WERI-Rb-1 (cell line): ENCODE measurements around the gene INTS12.

ENCODE experiments used
- DNase-seq: peaks from one replicate; pipeline ENCODE4 v3.0.0-alpha.2; 2020
- H3K27ac ChIP-seq: fragments of 250-450 bp; sonication (Bioruptor Pico); 2 replicates; pipeline ENCODE4 v1.5.1; 2020; ENCODE audit warnings: mild to moderate bottlenecking, moderate library complexity
- H3K27me3 ChIP-seq: fragments of 250-450 bp; sonication (Bioruptor Pico); 2 replicates; pipeline ENCODE4 v1.5.1; 2021; ENCODE audit warnings: mild to moderate bottlenecking, low read depth, moderate library complexity; ENCODE audit not compliant: insufficient read depth, severe bottlenecking
- H3K36me3 ChIP-seq: fragments of 250-450 bp; sonication (Bioruptor Pico); 2 replicates; pipeline ENCODE4 v1.5.1; 2020; ENCODE audit warnings: mild to moderate bottlenecking, moderate library complexity
- H3K4me3 ChIP-seq: 2 replicates; pipeline ENCODE4 v1.5.1; 2011; ENCODE audit warnings: low read depth, mild to moderate bottlenecking, control low read depth, low read length
- H3K9me3 ChIP-seq: fragments of 250-450 bp; sonication (Bioruptor Pico); 2 replicates; pipeline ENCODE4 v1.5.1; 2021; ENCODE audit warnings: mild to moderate bottlenecking, moderate library complexity; ENCODE audit not compliant: severe bottlenecking
- TF ChIP-seq, protein P1 (sequence below): IDR thresholded peaks from 2 replicates; pipeline ENCODE4 v1.5.1; 2011; ENCODE audit warnings: low read depth, mild to moderate bottlenecking, control low read depth, inconsistent platforms, low read length

The INTS12 gene

DNA sequence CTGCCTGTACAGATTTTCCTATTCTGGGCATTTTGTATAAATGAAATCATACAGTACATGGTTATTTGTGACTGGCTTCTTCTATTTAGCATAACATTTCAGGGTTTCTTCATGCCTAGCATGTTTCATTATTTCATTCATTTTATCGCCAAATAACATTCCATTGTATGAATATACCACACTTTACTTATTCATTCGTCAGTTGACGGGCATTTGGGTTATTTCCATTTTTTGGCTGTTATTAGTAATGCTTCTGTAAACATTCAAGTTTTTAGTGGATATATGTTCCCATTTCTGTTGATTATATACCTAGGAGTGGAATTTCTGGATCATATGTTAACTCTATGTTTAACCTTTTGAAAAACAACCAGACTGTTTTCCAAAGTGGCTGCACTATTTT is 47.5 kb downstream of the INTS12 start:
- H3K27me3 ChIP-seq = no peaks in the 10 kb centered on the region
- H3K4me3 ChIP-seq = no peak overlapping the region
- DNase-seq = no peak
- no peaks in the 10 kb centered on the region for H3K36me3 ChIP-seq
- TF ChIP-seq, protein P1, sequence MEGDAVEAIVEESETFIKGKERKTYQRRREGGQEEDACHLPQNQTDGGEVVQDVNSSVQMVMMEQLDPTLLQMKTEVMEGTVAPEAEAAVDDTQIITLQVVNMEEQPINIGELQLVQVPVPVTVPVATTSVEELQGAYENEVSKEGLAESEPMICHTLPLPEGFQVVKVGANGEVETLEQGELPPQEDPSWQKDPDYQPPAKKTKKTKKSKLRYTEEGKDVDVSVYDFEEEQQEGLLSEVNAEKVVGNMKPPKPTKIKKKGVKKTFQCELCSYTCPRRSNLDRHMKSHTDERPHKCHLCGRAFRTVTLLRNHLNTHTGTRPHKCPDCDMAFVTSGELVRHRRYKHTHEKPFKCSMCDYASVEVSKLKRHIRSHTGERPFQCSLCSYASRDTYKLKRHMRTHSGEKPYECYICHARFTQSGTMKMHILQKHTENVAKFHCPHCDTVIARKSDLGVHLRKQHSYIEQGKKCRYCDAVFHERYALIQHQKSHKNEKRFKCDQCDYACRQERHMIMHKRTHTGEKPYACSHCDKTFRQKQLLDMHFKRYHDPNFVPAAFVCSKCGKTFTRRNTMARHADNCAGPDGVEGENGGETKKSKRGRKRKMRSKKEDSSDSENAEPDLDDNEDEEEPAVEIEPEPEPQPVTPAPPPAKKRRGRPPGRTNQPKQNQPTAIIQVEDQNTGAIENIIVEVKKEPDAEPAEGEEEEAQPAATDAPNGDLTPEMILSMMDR = no peak
- H3K9me3 ChIP-seq = no peaks in the 10 kb centered on the region
- H3K27ac ChIP-seq = no peak overlapping the region

DNA sequence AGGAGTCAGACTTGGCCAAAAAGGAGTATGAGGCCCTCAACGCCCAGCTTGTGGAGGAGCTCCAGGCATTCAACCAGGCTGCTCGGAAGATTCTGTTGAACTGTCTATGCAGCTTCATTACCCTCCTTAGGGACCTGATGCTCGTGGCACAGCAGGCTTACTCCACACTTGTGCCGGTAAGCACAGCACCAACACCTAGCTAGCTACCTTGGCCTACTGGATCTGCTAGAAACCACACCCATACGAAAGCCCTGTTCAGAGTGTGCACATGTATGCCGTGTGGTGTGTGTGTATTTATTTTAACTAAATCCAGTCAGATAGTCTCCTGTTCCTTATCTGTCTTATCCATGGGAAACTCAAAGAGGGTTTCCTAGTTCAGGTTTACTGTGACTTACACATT is 49.3 kb downstream of the INTS12 start:
- no peak for DNase-seq
- TF ChIP-seq, protein P1 = no peak
- no peak overlapping the region for H3K27ac ChIP-seq
- H3K4me3 ChIP-seq = no peak overlapping the region
- no peaks in the 10 kb centered on the region for H3K27me3 ChIP-seq
- H3K9me3 ChIP-seq = no peaks in the 10 kb centered on the region
- H3K36me3 ChIP-seq = no peaks in the 10 kb centered on the region

DNA sequence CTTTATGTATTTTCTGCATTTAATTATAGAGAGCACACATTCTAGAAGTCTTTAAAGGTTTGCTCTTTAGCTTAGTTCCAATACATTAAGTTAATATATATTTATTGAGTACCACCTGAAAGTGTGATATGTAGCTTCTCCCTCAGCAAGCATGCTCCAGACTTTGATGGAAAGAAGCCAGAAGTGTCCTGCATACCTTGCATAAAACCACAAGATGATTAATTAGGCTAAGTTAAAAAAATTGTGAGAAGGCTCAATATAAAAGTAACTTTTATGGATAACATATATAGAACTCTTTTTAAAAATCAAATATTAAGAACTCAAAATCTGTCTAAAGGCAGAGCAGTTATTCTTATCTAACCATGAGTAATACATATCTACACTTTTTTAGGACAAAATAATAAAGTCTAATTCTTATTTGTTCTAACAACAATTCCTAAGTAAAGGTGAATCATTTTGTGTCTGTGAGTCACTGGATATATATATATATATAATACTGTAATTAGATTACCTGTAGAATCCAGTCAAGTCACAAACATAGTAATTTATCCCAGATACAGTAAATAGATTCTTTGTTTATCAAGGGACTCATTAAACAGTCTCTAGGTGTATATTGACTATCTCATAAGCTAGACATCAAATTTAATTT is 51.2 kb downstream of the INTS12 start:
- TF ChIP-seq, protein P1 = no peak
- DNase-seq = no peak

DNA sequence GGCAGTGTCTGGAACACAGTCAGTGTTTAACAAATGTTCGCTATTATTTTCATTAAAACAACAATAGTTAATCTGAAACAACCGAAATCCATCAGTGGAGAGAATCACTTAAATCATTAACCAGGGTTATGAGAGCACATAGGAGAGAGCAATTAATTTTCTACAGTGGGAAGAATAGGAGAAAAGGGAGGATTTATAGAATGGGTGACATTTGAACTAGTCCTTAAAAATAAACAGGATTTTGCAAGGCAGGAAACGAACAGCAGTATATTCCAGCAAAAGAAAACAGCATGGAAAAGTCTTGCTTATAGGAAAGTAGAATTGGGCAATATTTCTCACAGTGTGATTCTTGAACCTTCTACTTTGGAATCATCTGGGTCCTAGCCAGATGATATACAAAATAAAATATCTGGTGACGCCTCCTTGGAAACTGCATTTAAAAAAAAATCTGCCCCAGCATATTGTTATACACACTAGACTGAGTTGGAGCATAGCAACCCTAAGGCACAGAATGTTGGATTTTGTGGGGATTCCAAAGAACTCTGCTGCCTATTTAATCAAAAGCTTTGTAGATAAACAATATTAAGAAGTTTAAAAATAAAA is 56.1 kb downstream of the INTS12 start:
- Histone ChIP-seq H3K27ac (no peak overlapping the region), H3K36me3 (no peaks in the 10 kb centered on the region), H3K27me3 (no peaks in the 10 kb centered on the region), H3K9me3 (no peaks in the 10 kb centered on the region), H3K4me3 (no peak overlapping the region)
- TF ChIP-seq, protein P1 = no peak
- no peak for DNase-seq

More for the DNA sequence above, 51.2 kb downstream of the INTS12 start:
- H3K27ac ChIP-seq = no peak overlapping the region
- H3K36me3 ChIP-seq = no peaks in the 10 kb centered on the region
- H3K4me3 ChIP-seq = no peak overlapping the region
- H3K9me3 ChIP-seq = no peaks in the 10 kb centered on the region
- no peaks in the 10 kb centered on the region for H3K27me3 ChIP-seq

DNA sequence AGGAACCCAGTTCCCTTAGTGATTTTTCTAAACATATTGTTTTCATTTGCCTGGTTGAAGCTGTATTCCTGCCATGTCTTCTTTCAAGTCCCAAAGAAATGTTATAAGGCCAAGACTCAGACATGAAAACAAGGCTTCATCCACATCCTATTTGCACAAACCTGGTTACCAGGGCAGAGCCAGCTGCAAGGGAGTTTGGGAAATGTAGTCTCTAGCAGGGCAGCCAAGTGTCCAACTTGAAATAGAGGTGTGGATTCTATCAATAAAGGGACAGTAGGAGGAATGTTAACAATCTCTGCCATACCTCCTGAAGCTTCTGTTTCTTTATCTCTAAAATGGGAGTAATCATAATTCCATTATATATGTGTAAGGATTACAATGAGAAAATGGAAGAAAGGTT is 56.6 kb downstream of the INTS12 start:
- Histone ChIP-seq H3K27me3 (no peaks in the 10 kb centered on the region), H3K9me3 (no peaks in the 10 kb centered on the region), H3K4me3 (no peak overlapping the region), H3K27ac (no peak overlapping the region), H3K36me3 (no peaks in the 10 kb centered on the region)
- TF ChIP-seq, protein P1 = no peak
- DNase-seq = no peak

DNA sequence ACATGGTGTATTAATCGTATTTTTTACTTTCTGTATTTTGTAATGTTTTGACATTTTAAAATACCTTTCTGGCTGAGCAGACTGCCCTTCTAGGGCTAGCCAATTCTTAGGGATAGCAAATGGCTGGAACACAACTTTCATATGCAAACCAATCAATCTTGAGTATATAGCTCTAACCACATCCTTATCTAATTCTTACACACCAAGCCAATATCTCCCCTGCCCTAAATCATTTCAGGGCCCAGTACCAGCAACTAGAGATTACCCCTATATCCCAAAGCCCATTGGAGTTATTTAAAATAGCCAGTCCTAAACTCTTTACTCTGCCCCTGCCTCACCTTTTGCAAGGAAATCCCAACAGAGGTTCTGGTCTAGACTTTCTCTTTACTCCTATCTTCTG is 58.3 kb downstream of the INTS12 start:
- no peaks in the 10 kb centered on the region for H3K27me3 ChIP-seq
- TF ChIP-seq, protein P1 = no peak
- no peak overlapping the region for H3K4me3 ChIP-seq
- DNase-seq = no peak
- no peak overlapping the region for H3K27ac ChIP-seq
- H3K36me3 ChIP-seq = no peaks in the 10 kb centered on the region
- H3K9me3 ChIP-seq = no peaks in the 10 kb centered on the region
